ENCODE measurements around the gene THNSL1. TPM values are rescaled to one million over a fixed set of nuclear protein-coding genes. Genes with fewer than 3 reads are reported as not detected.

The THNSL1 gene
- total RNA-seq, 4 donors from 2014 or later, result 0.80 to 2.6 (median 1.6) TPM

- no peak overlapping the region for H3K4me3 ChIP-seq (ENCODE audit: low read depth, poor library complexity, severe bottlenecking)
- TF ChIP-seq POLR2A (IDR thresholded peaks at IDR 0.05), result no peak
- no peak for TF ChIP-seq CTCF (IDR thresholded peaks at IDR 0.05)
- 34 to 36% methylated on average over 7 of the region's 7 CpGs for WGBS, 2 donors
- intact Hi-C loops (cut with DNase I; ENCODE audit: low total_unique reads), result no loop called here
- peak; percentile 66 to 90 for DNase-seq (ENCODE audit: low spot score in 2 of 2)
Measured at GRCh38 chr10:25059990-25060389, 43.6 kb downstream of the THNSL1 start.

GRCh38 chr10:25061125-25061524 lies 44.7 kb downstream of the THNSL1 start:
- TF ChIP-seq CTCF (IDR thresholded peaks at IDR 0.05), result no peak
- TF ChIP-seq POLR2A (IDR thresholded peaks at IDR 0.05), result no peak
- intact Hi-C loops (cut with DNase I; ENCODE audit: low total_unique reads), result no loop called here

GRCh38 chr10:25061711-25062449 lies 45.5 kb downstream of the THNSL1 start:
- WGBS, 2 donors, result 65 to 69% methylated on average over 11 of the region's 11 CpGs

More at GRCh38 chr10:25061125-25061524, 44.7 kb downstream of the THNSL1 start:
- H3K4me3 ChIP-seq (ENCODE audit: low read depth, poor library complexity, severe bottlenecking), result no peak overlapping the region
- DNase-seq (ENCODE audit: low spot score in 2 of 2), result no peak
- 99% methylated on average over 7 of the region's 7 CpGs for WGBS, 2 donors

GRCh38 chr10:25063157-25063556 lies 46.7 kb downstream of the THNSL1 start:
- 100% methylated on average over 1 of the region's 1 CpG for WGBS, 2 donors
- no peak for TF ChIP-seq POLR2A (IDR thresholded peaks at IDR 0.05)
- TF ChIP-seq CTCF (IDR thresholded peaks at IDR 0.05), result no peak
- intact Hi-C loops (cut with DNase I; ENCODE audit: low total_unique reads), result no loop called here
- H3K4me3 ChIP-seq (ENCODE audit: low read depth, poor library complexity, severe bottlenecking), result no peak overlapping the region
- peak in 1 of 2 donors; percentile 21 for DNase-seq (ENCODE audit: low spot score in 2 of 2)

More at GRCh38 chr10:25061711-25062449, 45.5 kb downstream of the THNSL1 start:
- no peak for TF ChIP-seq POLR2A (IDR thresholded peaks at IDR 0.05)
- no peak for TF ChIP-seq CTCF (IDR thresholded peaks at IDR 0.05)
- intact Hi-C loops (cut with DNase I; ENCODE audit: low total_unique reads), result no loop called here
- DNase-seq (ENCODE audit: low spot score in 2 of 2), result no peak
- no peak overlapping the region for H3K4me3 ChIP-seq (ENCODE audit: low read depth, poor library complexity, severe bottlenecking)

GRCh38 chr10:25063644-25064043 lies 47.2 kb downstream of the THNSL1 start:
- H3K4me3 ChIP-seq (ENCODE audit: low read depth, poor library complexity, severe bottlenecking), result no peak overlapping the region
- peak in 1 of 2 donors; percentile 52 for DNase-seq (ENCODE audit: low spot score in 2 of 2)
- intact Hi-C loops (cut with DNase I; ENCODE audit: low total_unique reads), result no loop called here
- 94 to 95% methylated on average over 8 of the region's 8 CpGs for WGBS, 2 donors
- TF ChIP-seq POLR2A (IDR thresholded peaks at IDR 0.05) (no peak), CTCF (IDR thresholded peaks at IDR 0.05) (no peak)
